NCI-H187 (cell line): Measurements from ENCODE around the gene DDC.
"Not testable (repeated sequence)": the region's sequence is repeated elsewhere in the genome, so short reads cannot be mapped to it uniquely, and the experiment has no call there.

Experiments used
- DNase-seq, 2 experiments: peaks; one replicate each; lab custom pipeline; 2025; lab: John Stamatoyannopoulos, UW

Gene DDC

DNA sequence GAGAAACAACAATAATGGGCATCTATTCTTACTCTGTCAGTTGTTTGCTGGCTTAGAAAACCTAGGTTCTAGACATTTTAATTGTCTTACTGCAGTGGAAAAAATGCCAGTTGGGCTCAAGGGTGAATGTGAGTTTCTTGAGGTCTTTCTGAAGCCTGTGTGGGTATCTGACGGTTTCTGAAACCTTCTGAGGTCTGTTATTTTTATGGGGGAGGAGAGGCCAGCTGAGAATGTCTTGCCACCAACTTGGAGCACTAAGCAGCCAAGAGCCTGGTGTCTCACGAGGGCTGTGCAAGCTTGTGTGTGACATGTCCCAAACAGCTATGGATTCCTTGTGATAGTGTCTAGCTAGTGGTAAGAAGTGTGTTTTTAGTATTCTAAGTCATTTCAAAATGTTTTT, 24.2 kb upstream of the DDC start:
- no peak for DNase-seq

- DNase-seq: no peak
These were observed 23.7 kb upstream of the DDC start for GRCh38 chr7:50588937-50589336.

DNA sequence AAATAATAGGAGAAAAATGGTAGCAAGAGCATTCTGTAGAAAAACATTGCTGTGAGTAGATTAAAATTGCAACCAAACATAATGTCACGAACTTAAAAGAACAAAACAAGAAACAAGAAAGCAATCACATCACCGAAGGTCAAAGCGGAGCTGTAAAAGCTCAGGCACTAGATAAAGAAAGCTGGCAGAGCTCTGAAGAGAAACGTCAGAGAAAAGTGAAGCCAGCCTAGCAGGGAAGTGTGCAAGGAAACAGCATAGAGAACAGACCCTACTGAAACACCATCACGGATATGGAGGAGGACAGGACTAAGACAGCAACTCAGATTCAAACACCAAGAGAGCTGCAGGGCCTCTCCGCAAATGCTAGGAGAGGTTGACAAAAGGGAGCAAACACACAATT, 22.5 kb upstream of the DDC start:
- no peak for DNase-seq

DNA sequence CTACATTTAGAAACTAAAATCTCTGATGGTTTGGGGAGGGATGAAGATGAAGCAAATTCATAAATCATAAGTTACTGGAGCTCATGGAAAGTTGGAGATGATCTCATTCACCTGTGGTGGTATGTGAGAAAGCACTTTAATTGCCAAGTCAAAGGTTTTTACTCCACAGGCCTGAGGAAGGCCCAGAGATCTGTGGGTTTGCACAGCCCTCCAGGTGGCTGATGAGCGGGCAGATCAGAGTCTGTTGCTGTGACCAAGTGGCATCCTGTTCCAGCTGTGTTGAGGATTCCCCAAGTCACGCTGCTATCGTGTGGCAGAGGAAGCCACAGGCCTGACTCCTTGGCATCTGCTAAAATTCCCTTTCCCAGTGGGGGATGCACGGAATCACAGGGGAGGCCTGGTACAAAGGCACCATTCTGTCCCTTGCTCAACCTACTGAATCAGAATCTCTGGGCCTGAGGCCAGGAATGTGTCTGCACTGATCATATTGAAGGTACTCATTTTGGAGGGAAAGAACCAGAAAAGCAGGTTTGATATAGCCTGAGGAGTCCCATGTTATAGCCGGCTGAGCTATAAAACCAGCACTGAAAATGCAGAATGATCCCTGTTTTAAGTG, 19.7 kb upstream of the DDC start:
- no peak for DNase-seq

DNA sequence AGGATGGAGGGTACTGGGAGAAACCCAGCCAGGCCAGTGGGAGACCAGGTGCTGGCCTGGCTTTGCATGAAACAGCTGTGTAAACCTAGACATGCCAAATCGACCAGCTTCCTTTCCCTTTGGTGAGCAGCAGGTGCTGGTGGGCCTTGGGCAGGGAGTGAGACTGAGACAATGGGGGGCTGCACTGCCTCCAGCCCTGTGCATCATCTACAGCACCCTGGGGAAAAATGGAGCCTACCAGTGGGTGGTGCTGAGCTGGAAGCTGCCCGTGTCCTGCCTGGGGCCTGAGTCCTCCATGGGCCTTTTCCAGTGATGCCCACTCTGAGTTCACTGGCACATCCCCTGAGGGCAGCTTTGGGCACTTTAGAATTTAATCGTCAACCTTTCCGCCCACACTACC, 19.2 kb upstream of the DDC start:
- DNase-seq: no peak

DNA sequence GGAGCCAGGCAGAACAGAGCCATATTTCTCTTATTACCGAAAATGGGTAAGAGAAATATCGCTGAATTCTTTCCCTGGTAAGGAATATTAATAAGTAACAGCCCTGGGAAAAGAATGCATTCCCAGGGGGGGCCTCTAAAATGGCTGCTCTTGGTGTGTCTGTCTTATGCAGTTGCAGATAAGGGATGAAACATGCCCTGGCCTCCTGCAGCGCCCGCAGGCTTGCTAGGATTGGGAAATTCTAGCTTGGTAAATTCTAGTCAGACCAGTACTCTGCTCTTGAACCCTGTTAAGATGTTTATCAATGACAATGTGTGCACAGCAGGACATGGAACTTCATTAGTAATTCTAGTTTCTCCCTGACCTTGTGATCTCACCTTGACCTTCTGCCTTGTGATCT, 18.1 kb upstream of the DDC start:
- DNase-seq: not testable (repeated sequence)

DNA sequence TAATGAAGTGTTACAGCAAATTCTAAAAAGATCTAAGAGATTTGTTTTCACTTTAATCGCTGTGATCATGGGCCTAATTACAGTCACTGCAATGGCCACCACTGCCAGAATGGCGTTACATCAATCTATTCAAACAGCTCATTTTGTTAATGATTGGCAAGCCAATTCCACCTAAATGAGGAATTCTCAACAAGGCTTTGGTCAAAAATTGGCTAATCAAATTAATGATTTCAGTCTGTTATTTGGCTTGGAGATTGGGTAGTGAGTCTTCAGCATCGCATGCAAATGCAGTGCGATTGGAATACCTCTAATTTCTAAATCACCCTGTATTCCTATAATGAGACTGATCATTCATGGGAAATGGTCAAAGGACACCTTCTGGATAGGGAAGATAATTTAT, 17.1 kb upstream of the DDC start:
- DNase-seq: not testable (repeated sequence)

- not testable (repeated sequence) for DNase-seq
These were observed 15.5 kb upstream of the DDC start for GRCh38 chr7:50580666-50581065.

DNA sequence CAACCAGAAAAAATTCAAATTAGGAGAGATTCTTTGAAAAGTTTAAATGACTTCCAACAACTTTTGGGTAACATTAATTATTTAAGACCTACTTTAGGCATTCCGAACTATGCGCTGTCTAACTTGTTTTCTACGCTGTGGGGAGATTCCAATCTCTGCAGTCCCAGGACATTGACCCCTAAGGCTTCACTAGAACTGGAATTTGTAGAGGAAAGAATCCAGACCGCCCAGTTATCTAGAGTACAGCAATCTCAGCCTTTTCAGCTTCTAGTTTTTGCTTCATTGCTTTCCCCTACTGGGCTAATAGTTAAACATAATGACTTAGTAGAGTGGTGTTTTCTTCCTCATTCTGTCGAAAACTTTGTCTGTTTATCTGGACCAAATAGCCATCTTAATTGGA, 14.9 kb upstream of the DDC start:
- DNase-seq: no peak

DNA sequence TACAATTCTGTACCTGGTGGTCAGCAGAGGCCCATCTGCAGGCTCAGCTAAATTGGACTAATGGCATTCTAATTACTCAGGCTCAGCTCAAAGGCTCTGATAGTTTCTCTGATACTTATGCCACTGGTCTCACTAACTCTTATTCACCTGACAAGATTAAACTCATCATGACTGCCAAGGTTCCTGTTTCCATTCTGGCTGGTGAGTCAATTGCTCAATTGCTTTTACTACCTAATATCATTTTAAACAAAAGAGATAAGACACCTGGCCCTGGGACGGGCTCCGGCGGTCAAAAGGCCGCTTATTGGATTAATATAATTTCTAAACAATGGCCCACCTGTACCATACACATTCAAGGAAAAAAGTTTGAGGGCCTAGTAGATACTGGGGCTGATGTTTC, 12.9 kb upstream of the DDC start:
- DNase-seq: not testable (repeated sequence)

DNA sequence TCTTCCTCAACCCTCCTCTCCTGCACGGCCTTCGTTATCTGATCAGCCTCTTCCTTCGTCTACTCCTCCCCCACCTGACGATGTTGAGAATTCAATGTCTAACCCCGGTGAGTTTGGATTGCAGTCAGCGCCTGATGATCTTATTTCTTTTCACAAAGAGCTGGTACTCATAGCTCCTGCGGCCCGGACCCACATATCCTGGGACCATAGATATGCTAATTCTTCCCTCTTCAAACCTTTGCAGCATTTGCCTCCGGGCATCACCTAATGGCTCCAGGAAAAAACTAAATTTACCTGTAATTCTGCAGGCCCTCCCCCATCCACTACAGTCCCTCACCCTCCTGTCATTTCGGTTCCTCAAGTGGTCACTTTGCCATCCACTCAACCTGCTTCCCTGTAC, 12.4 kb upstream of the DDC start:
- DNase-seq: no peak

DNA sequence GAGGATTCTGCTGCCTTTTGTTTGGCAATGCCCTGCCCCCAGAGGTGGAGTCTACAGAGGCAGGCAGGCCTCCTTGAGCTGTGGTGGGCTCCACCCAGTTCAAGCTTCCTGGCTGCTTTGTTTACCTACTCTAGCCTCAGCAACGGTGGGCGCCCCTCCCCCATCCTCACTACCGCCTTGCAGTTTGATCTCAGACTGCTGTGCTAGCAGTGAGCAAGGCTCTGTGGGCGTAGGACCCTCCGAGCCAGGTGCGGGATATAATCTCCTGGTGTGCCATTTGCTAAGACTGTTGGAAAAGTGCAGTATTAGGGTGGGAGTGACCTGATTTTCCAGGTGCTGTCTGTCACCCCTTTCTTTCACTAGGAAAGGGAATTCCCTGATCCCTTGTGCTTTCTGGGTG, 11.2 kb upstream of the DDC start:
- not testable (repeated sequence) for DNase-seq

- no peak for DNase-seq
These were observed 2.6 kb upstream of the DDC start for GRCh38 chr7:50567715-50568261.

DNA sequence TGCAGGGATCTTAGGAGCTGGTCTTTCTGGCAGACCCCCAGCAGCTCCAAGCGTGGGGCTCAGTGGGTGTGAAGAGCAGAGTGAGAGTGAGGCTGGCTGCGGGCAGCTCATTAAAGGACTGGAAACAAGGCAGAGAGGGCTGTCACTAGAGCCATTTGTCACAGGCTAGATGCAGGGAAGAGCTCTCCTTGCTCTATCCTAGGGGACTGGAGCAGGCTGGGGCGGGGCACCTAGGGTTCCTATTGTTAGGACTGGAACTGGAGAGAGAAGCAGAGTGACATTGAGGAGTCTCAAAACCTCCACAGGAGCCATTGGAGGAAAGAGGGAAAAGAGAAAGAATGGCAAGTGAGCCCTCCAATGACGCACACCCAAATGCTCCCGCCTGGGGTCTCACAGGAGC, 772 bp upstream of the DDC start:
- DNase-seq: no peak

GRCh38 chr7:50565559-50565916, 333 bp upstream of the DDC start:
- no peak for DNase-seq

GRCh38 chr7:50564171-50564570, 1.0 kb downstream of the DDC start:
- DNase-seq: no peak

DNA sequence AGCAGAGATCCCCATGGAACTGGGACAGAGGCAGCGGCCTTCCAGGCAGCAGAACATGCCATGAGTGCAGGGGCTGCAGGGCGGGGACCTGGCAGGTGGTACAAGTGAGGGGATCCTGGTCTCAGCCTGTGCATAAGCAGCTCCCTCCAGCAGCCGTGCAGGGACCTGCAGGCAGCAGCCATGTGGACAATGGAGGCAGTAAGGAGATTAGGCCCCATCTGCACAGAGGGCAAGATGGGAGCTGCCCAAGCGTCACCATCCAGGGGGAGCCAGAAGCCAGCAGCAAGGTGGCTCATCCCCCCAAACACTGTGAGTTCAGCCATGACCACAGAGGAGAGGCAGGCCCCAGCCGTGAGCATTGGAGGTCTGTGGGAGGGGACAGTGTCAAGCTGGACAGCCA, 3.1 kb downstream of the DDC start:
- no peak for DNase-seq

DNA sequence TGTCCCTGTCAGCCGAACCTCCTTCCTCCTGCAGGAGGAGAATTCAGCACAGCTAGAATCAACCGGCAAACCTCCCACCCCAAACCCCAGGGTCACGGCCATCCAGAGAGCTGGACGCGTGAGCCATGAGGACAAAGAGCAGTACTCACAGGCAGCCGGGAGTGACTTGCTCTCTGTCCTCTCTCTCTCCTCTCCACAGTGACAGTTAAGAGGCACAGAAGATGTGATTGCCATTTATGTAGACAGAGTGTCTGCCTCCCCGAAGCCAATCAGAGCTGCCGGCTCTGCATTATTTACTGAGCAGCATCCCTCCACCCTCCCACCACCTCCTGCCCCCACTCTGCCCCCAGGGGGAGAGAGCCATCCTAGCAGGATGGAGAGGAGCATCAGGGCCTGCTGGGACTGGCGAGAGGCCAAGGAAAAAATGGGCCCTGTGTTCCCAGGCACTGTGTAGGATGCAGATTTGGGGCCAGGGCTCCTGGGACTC, 4.3 kb downstream of the DDC start:
- peak; percentile 66 to 72 for DNase-seq

- DNase-seq: no peak
These were observed 5.3 kb downstream of the DDC start for GRCh38 chr7:50559881-50560280.

- DNase-seq: peak in 1 of 2 experiments; percentile 26
These were observed 6.7 kb downstream of the DDC start for GRCh38 chr7:50558294-50559053.

DNA sequence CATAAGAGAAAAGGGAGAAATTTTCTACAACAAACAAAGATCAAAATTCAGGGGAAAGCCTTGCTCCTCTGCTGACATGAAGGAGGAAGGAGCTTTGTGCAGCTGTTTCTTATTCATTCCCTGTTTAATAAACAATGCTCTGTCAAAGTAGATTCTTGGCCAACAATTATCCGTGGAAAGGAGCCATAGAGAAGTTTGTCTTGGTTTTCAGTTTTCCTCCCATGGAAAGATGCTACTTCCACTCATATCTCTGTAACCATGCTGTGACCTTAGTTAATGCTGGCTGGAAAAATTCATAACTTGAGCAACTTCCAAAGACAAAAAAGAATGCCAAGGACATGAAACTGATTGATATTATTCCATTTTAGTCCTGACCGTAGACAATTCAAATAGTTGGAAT, 8.1 kb downstream of the DDC start:
- DNase-seq: no peak

GRCh38 chr7:50556247-50556991, 8.8 kb downstream of the DDC start:
- DNase-seq: peak in 1 of 2 experiments; percentile 32
